ENCODE data around the gene EEFSEC.

GRCh38 chr3:128448491-128448890 is 295.2 kb downstream of the EEFSEC start:
- TF ChIP-seq, protein P1, sequence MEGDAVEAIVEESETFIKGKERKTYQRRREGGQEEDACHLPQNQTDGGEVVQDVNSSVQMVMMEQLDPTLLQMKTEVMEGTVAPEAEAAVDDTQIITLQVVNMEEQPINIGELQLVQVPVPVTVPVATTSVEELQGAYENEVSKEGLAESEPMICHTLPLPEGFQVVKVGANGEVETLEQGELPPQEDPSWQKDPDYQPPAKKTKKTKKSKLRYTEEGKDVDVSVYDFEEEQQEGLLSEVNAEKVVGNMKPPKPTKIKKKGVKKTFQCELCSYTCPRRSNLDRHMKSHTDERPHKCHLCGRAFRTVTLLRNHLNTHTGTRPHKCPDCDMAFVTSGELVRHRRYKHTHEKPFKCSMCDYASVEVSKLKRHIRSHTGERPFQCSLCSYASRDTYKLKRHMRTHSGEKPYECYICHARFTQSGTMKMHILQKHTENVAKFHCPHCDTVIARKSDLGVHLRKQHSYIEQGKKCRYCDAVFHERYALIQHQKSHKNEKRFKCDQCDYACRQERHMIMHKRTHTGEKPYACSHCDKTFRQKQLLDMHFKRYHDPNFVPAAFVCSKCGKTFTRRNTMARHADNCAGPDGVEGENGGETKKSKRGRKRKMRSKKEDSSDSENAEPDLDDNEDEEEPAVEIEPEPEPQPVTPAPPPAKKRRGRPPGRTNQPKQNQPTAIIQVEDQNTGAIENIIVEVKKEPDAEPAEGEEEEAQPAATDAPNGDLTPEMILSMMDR (IDR thresholded peaks at IDR 0.05), result no peak
- TF ChIP-seq POLR2A (IDR thresholded peaks at IDR 0.05), result no peak

All from esophagus squamous epithelium (tissue), 4 donors.